Stimulated activated CD8-positive, alpha-beta memory T cell treated with anti-CD3 and anti-CD28 coated beads, Interleukin-4, amount 100 ng/mL, for 48 hours (primary cell): ENCODE results near the gene GDPD5.

ENCODE experiments used
- DNase-seq: peaks from one replicate; pipeline ENCODE4 v3.0.0-alpha.2; 2020

The GDPD5 gene

GRCh38 chr11:75510004-75510722 lies 15.6 kb downstream of the GDPD5 start:
- DNase-seq, result no peak

- DNase-seq, result no peak
Observed at GRCh38 chr11:75509020-75509720, 16.6 kb downstream of the GDPD5 start.

GRCh38 chr11:75508051-75508561 lies 17.6 kb downstream of the GDPD5 start:
- peak; percentile 43 for DNase-seq

GRCh38 chr11:75507571-75507970 lies 18.2 kb downstream of the GDPD5 start:
- DNase-seq, result no peak

DNA sequence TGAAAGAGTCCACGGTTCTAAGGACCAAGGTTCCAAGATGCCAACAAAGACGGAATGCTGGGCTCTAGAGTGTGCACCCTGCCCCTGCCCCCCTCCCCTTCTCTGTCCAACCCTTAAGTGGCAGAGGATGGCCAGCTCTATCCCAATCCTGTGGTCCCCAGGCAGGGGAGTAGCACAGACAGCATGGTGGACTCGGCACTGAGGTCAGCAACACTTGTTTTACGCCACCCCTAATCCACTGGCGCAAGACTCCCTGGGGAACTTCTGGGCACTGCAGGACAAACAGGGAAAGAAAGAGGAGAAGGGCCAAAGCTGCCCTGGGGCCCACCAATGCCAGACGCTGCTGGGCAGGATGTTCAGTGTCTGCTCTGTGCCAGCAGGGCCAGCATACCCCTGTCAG lies 18.9 kb downstream of the GDPD5 start:
- DNase-seq, result no peak

- DNase-seq, result no peak
Observed at GRCh38 chr11:75505916-75506692, 19.6 kb downstream of the GDPD5 start.

DNA sequence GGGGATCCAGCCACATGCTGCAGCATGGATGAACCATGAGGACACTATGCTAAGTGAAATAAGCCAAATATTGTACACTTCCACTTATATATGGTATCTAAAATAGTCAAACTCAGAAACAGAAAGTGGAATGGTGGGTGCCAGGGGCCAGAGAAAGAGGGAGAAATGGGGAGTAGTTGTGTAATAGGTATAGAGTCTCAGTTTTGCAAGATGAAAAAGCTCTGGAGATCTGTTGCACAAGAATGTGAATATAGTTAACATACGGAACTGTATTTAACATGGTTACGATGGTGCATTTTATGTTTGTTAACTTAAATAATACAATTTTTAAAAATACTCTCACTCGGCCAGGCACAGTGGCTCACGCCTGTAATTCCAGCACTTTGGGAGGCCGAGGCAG lies 21.2 kb downstream of the GDPD5 start:
- DNase-seq, result no peak

DNA sequence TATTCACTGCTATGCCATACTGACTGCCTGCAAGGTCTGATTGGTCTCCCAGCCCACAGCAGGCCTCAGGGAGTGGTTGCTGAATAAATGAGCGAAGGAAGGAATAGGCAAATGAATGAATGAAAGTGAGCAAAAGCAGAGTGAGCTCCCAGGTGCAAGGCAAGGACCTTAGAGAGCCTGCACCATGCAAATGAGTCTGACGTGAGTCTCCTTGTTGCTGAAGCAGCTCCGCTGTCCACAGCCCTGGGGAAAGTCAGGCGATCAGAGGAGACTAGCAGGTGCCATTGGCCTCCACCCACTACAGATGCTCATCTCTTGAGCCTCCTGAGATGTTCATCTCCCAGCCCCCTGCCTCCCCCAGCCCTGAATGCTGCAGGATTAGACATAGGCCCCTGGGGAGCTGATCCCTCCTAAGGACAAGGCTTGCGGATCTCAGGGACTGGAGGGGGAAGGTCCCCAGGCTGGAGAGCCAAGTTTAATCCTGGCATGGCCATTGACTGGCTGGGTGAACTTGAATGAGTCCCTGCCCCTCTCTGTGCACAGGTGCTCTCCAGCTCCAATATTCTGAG lies 22.1 kb downstream of the GDPD5 start:
- no peak for DNase-seq

DNA sequence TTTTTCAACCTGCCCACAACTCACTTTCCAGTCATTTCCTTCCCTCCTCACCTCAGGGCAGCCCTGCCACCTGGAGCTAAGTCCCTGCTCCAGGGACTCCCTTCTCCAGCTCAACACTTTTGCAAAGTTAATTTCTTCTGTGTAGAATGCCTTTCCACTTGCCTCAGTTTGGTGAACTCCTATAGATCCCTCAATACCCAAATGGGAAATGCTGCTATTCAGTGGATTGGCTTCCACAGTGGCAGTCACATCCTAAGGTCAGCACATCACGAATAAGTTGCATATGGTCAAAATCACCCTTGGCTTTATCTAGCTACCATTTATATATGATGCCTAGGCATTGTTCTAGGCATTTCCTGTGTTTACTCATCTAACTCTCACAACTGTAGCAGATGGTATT lies 23.6 kb downstream of the GDPD5 start:
- DNase-seq, result no peak

GRCh38 chr11:75500742-75501141 lies 25.0 kb downstream of the GDPD5 start:
- no peak for DNase-seq

DNA sequence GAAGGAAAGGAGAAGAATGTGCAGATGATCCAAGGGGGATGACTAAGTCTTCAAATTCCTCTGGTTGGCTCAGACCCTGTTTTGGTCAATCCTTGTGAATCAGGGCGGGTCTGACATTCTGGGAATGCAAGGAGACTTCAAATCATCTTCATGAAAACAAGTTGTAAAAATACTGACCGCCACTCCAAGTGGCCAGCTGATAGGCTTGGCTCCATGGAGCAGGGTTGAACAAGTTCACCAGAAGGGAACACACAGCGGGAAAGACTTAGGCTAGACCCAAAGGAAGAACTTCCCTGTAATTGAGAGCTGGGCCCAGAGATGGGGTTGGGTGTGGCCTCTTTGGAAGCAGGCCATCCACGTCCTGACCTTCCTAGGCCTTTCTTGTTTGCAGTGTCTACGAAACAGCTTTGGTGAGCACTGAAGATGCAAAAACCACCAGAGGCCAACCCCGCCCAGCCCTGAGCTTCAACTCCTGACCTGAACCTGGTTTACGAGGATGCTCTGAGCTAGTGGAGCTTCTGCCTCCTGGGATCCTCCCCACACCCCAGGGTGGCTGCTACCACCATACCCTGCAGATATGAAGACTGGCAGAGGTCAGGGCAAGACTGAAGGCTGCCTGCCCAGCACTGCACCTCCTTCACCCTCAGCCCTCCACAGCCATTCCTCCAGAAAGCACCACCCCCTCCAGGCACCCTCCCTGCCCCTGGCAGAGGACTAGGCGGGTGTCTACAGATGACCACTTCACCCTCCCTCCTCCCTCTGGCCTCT lies 26.1 kb downstream of the GDPD5 start:
- DNase-seq, result no peak

- DNase-seq, result no peak
Observed at GRCh38 chr11:75498556-75499255, 27.0 kb downstream of the GDPD5 start.

DNA sequence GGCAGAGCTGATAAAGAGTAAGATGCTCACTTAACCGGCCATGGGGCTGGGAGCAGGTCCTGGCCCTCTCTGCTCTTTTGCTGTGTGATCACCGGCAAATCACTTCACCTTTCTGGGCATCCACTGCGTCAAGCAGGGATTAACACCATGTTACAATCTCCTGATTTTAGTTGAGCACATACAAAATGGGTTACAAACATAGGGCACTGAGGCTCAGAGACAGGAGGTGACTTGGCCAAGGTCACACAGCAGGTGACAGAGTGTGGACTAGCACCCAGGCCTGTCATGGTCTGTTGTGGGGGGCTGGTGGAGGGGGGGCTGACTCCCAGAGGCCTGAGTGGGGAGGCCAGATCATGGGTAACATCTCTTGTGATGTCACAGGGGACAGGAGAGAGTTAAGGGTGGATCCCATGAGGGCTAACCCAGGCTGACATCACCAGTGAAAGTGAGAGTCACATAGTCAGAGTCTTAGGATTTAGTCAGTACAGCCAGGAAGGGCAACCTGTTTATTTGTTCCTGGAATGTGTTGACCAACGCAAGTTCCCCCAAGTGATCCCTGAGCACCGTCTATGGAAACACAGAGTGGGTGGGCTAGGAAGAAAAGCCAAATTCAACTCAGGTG lies 27.8 kb downstream of the GDPD5 start:
- no peak for DNase-seq

DNA sequence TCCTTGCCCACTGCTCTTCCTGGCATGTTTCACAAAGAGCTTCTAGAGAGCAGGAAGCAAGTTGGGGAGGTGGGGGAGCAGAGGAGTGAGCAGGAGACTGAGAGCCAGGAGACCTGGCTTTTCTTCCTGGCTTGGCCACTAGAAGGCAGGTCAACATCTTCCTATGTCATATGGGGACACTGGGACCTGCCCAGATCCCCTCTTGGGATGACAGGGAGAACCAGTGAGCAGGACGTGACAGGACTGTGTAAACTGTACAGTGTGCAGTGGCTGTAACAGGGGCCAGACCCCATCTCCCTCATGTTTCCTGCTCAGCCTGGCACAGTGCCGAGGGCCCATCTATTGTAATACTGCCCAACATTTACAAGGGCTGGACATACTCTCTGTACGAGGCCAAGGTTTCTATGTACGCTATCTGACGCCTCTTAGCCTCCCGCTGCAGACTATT lies 29.4 kb downstream of the GDPD5 start:
- DNase-seq, result no peak

GRCh38 chr11:75495749-75496304 lies 29.9 kb downstream of the GDPD5 start:
- DNase-seq, result no peak

GRCh38 chr11:75493626-75494025 lies 32.1 kb downstream of the GDPD5 start:
- DNase-seq, result no peak

DNA sequence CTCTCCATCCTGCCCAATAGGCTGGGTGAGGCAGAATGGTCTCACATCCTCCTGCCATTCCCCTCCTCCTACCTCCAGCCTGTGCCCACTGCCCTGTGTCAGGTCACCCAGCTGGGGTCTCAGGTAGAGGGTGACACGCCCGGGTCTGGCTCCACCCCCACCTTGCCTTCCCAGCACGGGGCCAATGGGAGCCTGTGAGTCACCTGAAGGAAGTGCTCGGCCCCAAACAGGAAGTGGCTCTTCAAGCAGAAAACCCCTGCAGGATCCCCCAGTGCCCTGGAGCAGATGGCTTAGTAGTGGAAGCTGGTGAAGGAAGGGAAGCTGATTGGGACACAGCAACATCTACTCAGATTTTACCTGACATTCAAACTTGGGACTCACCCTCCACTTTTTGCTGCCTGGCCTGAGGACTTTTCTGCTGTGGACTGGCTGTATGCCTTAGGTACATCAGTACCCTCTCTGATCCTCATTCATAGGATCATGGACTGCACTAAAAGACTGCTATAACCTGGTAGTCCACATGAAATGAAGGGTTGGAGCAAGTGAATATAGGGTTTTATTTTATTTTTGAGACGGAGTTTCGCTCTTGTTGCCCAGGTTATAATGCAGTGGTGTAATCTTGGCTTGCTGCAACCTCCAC lies 33.4 kb downstream of the GDPD5 start:
- peak; percentile 74 for DNase-seq

- DNase-seq, result no peak
Observed at GRCh38 chr11:75491465-75491864, 34.3 kb downstream of the GDPD5 start.

DNA sequence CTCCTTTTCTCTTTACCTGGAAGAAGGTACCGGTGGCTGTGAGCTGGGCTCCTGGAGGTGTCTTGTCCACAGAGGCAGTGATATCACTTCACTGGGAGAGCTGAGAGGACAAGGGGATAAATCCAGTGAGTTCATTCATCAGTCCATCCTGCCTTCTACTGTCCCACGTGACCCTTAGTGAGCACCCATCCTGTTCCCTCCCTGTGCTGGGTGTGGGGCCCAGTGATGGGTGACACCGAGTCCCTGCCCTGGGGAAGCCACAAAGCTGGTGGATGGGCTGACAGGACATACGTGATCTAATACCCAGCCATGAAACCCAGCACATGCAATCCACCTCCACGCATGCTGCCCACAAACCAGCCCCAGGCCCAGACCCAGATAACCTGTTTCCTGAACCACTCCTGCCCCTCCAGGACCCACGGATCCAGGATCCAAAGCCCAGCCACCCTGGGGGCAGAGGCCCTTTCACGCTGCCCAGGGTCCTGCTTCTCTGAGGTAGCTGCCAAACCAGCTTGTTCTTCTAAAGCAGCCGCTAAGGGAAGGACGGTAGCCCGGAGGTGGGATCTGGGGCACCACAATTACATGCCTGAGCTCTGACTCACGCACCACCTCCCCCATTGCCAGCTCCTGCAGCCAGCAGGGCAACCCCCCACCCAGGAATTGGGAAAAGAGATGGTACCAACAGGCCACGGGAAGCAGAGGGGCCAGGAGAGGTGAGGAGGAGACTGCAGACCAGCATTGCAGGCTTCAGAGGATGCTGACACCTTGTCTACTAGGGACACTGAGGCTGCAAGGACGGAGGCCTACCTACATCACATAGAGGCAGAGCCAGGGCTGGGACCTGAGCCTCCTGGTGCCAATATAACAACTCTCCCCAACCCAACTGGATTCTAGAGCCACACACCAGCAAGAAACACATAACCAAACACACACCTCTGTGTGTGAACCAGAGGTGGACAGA lies 35.2 kb downstream of the GDPD5 start:
- no peak for DNase-seq
